Measurements from ENCODE around the gene PEX11G.

GRCh38 chr19:7444042-7444441 is 44.8 kb downstream of the PEX11G start:
- TF ChIP-seq CTCF (IDR thresholded peaks at IDR 0.05 in 8 of 11, conservative IDR thresholded peaks at IDR 0.05 in 3 of 11) (no peak), POLR2A (IDR thresholded peaks at IDR 0.05) (no peak), POLR2AphosphoS5 (IDR thresholded peaks at IDR 0.05) (peak; percentile 7 to 61 (median 38))

Measured in spleen (tissue), 7 donors.